OCI-LY3 (cell line): ENCODE results near the gene KDELR1.

Source experiments
- H2AFZ ChIP-seq: fragments of 200-600, 300-600 bp; shearing (Covaris generic); 2 replicates; pipeline ENCODE4 v1.6.0; 2014; ENCODE audit warnings: antibody characterized with exemption, low read depth, low read length
- H3K27ac ChIP-seq: fragments of 200-600, 300-600 bp; sonication (generic); 2 replicates; pipeline ENCODE4 v1.5.1; 2014; ENCODE audit warnings: mild to moderate bottlenecking, low read length, moderate library complexity, mixed read lengths
- H3K27me3 ChIP-seq: fragments of 200-600, 300-600 bp; sonication (generic); 2 replicates; pipeline ENCODE4 v1.6.1; 2014; ENCODE audit warnings: low read depth, low read length, mixed read lengths
- H3K36me3 ChIP-seq: fragments of 200-600, 300-600 bp; sonication (generic); replicated peaks from 2 replicates; pipeline ENCODE3; 2014; ENCODE audit warnings: low read depth, low read length, mixed read lengths
- H3K4me1 ChIP-seq: fragments of 300-600, 200-600 bp; sonication (generic); 2 replicates; pipeline ENCODE4 v1.6.1; 2014; ENCODE audit warnings: low read length, mixed read lengths
- H3K4me2 ChIP-seq: fragments of 200-600, 300-600 bp; sonication (generic); 2 replicates; pipeline ENCODE4 v1.6.1; 2014; ENCODE audit warnings: low read length, mixed read lengths
- H3K4me3 ChIP-seq: fragments of 300-600, 200-600 bp; sonication (generic); 2 replicates; pipeline ENCODE4 v1.5.1; 2014; ENCODE audit warnings: antibody characterized with exemption, mild to moderate bottlenecking, low read length, moderate library complexity
- H3K79me2 ChIP-seq: fragments of 300-600, 200-600 bp; shearing (Covaris generic); 2 replicates; pipeline ENCODE4 v1.6.1; 2014; ENCODE audit warnings: mild to moderate bottlenecking, low read length, mixed read lengths
- H3K9ac ChIP-seq: fragments of 300-600, 200-600 bp; shearing (Covaris generic); 2 replicates; pipeline ENCODE4 v1.6.0; 2014; ENCODE audit warnings: mild to moderate bottlenecking, low read length, moderate library complexity
- H3K9me3 ChIP-seq: fragments of 200-600, 300-600 bp; shearing (Covaris generic); 2 replicates; pipeline ENCODE4 v1.6.1; 2014; ENCODE audit warnings: low read length, mixed read lengths; ENCODE audit not compliant: insufficient read depth
- H4K20me1 ChIP-seq: fragments of 200-600, 300-600 bp; sonication (generic); 2 replicates; pipeline ENCODE4 v1.6.1; 2016; ENCODE audit warnings: low read length, mixed read lengths; ENCODE audit not compliant: insufficient read depth
- EZH2phosphoT487 ChIP-seq: fragments of 200-600 bp; shearing (Covaris generic); IDR thresholded peaks from 2 replicates; pipeline ENCODE4 v1.6.1; 2018; ENCODE audit warnings: antibody characterized with exemption, mixed run types, low read depth
- TF ChIP-seq, protein P1 (sequence below): fragments of 200-600, 300-600 bp; sonication (generic); IDR thresholded peaks from 2 replicates; pipeline ENCODE4 v1.5.1; 2014; ENCODE audit warnings: antibody characterized with exemption, low read length, low read depth

Gene KDELR1

DNA sequence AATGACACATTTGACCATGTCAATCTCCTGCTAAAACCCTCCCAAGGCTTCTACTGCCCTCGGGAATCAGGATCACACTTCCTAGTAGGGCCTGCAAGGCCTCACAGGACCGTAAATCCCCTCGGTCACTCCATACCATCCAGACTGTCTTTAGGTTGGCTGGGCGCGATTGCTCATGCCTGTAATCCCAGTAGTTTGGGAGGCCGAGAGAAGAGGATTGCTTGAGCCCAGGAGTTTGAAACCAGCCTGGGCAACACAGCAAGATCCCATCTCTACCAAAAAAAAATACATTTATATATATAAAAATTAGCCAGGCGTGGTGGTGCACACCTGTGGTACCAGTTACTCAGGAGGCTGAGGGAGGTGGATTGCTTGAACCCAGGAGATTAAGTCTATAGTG, 42.6 kb downstream of the KDELR1 start:
- Histone ChIP-seq H3K27ac (no peak overlapping the region), H3K4me2 (no peak overlapping the region), H3K4me3 (no peak overlapping the region), H3K79me2 (no peaks in the 10 kb centered on the region), H2AFZ (no peak overlapping the region), H3K9ac (no peak overlapping the region), H3K4me1 (no peaks in the 10 kb centered on the region), H3K9me3 (no peaks in the 10 kb centered on the region), H3K36me3 (no peaks in the 10 kb centered on the region), H3K27me3 (no peaks in the 10 kb centered on the region), H4K20me1 (no peaks in the 10 kb centered on the region)
- TF ChIP-seq EZH2phosphoT487 = no peak
- TF ChIP-seq, protein P1, sequence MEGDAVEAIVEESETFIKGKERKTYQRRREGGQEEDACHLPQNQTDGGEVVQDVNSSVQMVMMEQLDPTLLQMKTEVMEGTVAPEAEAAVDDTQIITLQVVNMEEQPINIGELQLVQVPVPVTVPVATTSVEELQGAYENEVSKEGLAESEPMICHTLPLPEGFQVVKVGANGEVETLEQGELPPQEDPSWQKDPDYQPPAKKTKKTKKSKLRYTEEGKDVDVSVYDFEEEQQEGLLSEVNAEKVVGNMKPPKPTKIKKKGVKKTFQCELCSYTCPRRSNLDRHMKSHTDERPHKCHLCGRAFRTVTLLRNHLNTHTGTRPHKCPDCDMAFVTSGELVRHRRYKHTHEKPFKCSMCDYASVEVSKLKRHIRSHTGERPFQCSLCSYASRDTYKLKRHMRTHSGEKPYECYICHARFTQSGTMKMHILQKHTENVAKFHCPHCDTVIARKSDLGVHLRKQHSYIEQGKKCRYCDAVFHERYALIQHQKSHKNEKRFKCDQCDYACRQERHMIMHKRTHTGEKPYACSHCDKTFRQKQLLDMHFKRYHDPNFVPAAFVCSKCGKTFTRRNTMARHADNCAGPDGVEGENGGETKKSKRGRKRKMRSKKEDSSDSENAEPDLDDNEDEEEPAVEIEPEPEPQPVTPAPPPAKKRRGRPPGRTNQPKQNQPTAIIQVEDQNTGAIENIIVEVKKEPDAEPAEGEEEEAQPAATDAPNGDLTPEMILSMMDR = no peak

DNA sequence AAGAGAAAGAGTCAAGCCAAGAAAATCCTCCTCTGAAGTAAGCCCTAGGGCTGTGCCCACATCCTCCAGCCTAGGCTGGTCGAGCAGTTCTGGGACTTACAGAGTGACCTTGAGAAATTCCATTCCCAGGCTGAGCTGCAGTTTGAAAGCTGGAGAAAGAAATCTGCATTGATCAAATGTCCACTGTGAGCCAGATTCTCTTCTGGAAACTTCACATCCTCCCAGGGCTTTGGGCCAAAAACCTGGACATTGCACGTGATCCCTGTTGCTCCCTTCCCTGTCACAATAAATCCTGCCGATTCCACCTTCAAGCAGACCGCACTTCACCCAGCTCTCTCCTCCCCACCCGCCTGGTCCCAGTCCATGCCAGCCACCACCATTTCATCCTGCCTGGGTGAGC, 43.3 kb downstream of the KDELR1 start:
- Histone ChIP-seq H3K4me3 (no peak overlapping the region), H3K9ac (no peak overlapping the region), H3K4me2 (no peak overlapping the region), H3K79me2 (no peaks in the 10 kb centered on the region), H3K9me3 (no peaks in the 10 kb centered on the region), H3K36me3 (no peaks in the 10 kb centered on the region), H3K27ac (no peak overlapping the region), H3K4me1 (no peaks in the 10 kb centered on the region), H2AFZ (no peak overlapping the region), H3K27me3 (no peaks in the 10 kb centered on the region), H4K20me1 (no peaks in the 10 kb centered on the region)
- no peak for TF ChIP-seq EZH2phosphoT487
- TF ChIP-seq, protein P1 = no peak

DNA sequence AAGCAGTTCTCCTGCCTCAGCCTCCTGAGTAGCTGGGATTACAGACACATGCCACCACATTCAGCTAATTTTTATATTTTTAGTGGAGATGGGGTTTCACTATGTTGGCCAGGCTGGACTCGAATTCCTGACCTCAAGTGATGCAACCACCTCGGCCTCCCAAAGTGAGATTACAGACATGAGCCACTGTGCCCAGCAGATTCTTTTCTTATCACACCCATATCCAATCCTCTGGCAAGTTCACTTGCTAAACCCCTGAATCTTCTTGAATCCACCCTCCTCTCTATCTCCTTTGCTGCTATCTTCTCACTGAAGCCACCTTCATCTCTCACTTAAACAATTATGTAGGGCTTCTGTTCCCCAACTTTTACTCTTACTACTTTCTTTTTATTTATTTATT, 45.2 kb downstream of the KDELR1 start:
- H3K9ac ChIP-seq = no peak overlapping the region
- no peaks in the 10 kb centered on the region for H3K27me3 ChIP-seq
- no peaks in the 10 kb centered on the region for H3K4me1 ChIP-seq
- H3K4me2 ChIP-seq = no peak overlapping the region
- H3K9me3 ChIP-seq = no peaks in the 10 kb centered on the region
- no peaks in the 10 kb centered on the region for H3K36me3 ChIP-seq
- no peaks in the 10 kb centered on the region for H4K20me1 ChIP-seq
- H3K27ac ChIP-seq = no peak overlapping the region
- no peaks in the 10 kb centered on the region for H3K79me2 ChIP-seq
- no peak overlapping the region for H2AFZ ChIP-seq
- no peak for TF ChIP-seq EZH2phosphoT487
- TF ChIP-seq, protein P1 = no peak
- H3K4me3 ChIP-seq = no peak overlapping the region

DNA sequence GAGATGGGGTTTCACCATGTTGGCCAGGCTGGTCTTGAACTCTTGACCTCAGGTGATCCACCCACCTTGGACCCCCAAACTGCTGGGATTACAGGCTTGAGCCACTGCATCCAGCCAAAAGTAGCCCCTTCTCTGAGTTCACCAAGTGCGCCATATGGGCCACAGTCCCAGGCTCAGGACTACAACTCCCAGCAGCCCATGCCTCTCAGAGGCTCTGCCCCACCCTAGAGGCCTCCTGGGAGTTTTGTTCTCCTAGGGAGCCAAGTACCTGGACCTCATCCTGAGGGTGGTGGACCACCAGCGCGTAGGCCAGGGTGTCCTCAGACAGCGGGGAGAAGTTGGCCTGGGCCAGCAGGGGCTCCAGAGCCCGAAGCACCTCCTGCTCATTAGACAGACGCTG, 46.5 kb downstream of the KDELR1 start:
- Histone ChIP-seq H3K36me3 (no peaks in the 10 kb centered on the region), H3K27ac (no peak overlapping the region), H3K4me3 (no peak overlapping the region), H3K9ac (no peak overlapping the region), H3K4me1 (no peaks in the 10 kb centered on the region), H3K27me3 (no peaks in the 10 kb centered on the region), H3K79me2 (no peaks in the 10 kb centered on the region), H3K4me2 (no peak overlapping the region), H2AFZ (no peak overlapping the region), H4K20me1 (no peaks in the 10 kb centered on the region), H3K9me3 (no peaks in the 10 kb centered on the region)
- TF ChIP-seq, protein P1 = no peak
- no peak for TF ChIP-seq EZH2phosphoT487
